B cell (primary cell): ENCODE results near the gene PIM1. TPM values are rescaled to one million over a fixed set of nuclear protein-coding genes. Genes with fewer than 3 reads are reported as not detected.

Source experiments
- ATAC-seq: fragments of 200-7000 bp; cut with Tn5 transposase; one replicate; pipeline ENCODE4 v1.10.0; 2021; ENCODE audit warnings: low read depth, mild to moderate bottlenecking, moderate number of reproducible peaks, moderate library complexity
- CTCF ChIA-PET: fragments of 350-600 bp; sonication (Branson Sonifier 250); formaldehyde crosslinking; loops from one replicate; lab custom pipeline; 2021; ENCODE audit warnings: antibody characterized with exemption, inconsistent platforms; lab: Charles Lee
- POLR2A ChIA-PET: fragments of 350-600 bp; sonication (Branson Sonifier 250); formaldehyde crosslinking; loops from one replicate; lab custom pipeline; 2021; ENCODE audit warnings: antibody characterized with exemption; lab: Charles Lee
- DNase-seq: peaks from one replicate; pipeline ENCODE4 v3.0.0; 2013
- H2AFZ ChIP-seq: 2 replicates; pipeline ENCODE4 v1.6.1; 2012; ENCODE audit warnings: mild to moderate bottlenecking, low read depth, low read length; ENCODE audit not compliant: insufficient read depth, poor library complexity, severe bottlenecking
- H3K27ac ChIP-seq, 2 donors: 1 replicate in 1 of 2; 2 replicates in 1 of 2; pipeline ENCODE4 v1.5.1; 2012 to 2013; ENCODE audit warnings: low read length in 2 of 2, mild to moderate bottlenecking in 2 of 2, moderate library complexity in 1 of 2
- H3K27me3 ChIP-seq, 4 experiments: fragments of 200-600 bp in 1 of 4; sonication (generic) in 1 of 4; replicated peaks in 1 of 4; 1 replicate in 2 of 4; 2 replicates in 2 of 4; pipeline versions ENCODE4 v1.6.1 to v1.7.0; 2013 to 2016; ENCODE audit warnings: low read length in 3 of 4, mild to moderate bottlenecking in 2 of 4, mixed read lengths in 1 of 4, moderate library complexity in 1 of 4; ENCODE audit not compliant: insufficient read depth in 4 of 4, control insufficient read depth in 3 of 4; ENCODE audit errors: control extremely low read depth in 1 of 4
- H3K36me3 ChIP-seq, 2 experiments: replicated peaks in 1 of 2; 1 replicate in 1 of 2; 2 replicates in 1 of 2; pipeline versions ENCODE4 v1.6.1 to v1.7.1; 2013; ENCODE audit warnings: low read length in 1 of 2; ENCODE audit not compliant: insufficient read depth in 2 of 2, control insufficient read depth in 1 of 2; ENCODE audit errors: control extremely low read depth in 1 of 2, extremely low read depth in 1 of 2
- H3K4me1 ChIP-seq, 2 donors: fragments of 200-600 bp in 1 of 2; sonication (generic) in 1 of 2; 1 replicate in 1 of 2; 2 replicates in 1 of 2; pipeline versions ENCODE4 v1.5.1 to v1.6.1; 2013 to 2017; ENCODE audit warnings: low read length in 2 of 2; ENCODE audit not compliant: control insufficient read depth in 2 of 2, insufficient read depth in 2 of 2
- H3K4me2 ChIP-seq: replicated peaks from 2 replicates; pipeline ENCODE3; 2012; ENCODE audit warnings: mild to moderate bottlenecking, low read depth, low read length; ENCODE audit not compliant: poor library complexity, severe bottlenecking
- H3K4me3 ChIP-seq, 5 experiments: fragments of 200-600 bp in 1 of 5; sonication (generic) in 1 of 5; 1 replicate in 3 of 5; 2 replicates in 2 of 5; pipeline versions ENCODE4 v1.5.1 to v1.7.0; 2011 to 2016; ENCODE audit warnings: low read length in 4 of 5, mild to moderate bottlenecking in 4 of 5, low read depth in 2 of 5, control low read depth in 1 of 5, moderate library complexity in 1 of 5; ENCODE audit not compliant: insufficient read depth in 1 of 5; ENCODE audit errors: control extremely low read depth in 1 of 5, extremely low read depth in 1 of 5
- H3K79me2 ChIP-seq: fragments of 200-600 bp; sonication (generic); one replicate; pipeline ENCODE4 v1.6.0; 2016; ENCODE audit warnings: low read length; ENCODE audit not compliant: control insufficient read depth, insufficient read depth
- H3K9ac ChIP-seq: fragments of 200-600 bp; sonication (generic); 2 replicates; pipeline ENCODE4 v1.6.1; 2017; ENCODE audit warnings: mild to moderate bottlenecking, low read length, moderate library complexity
- H3K9me3 ChIP-seq, 3 donors: one replicate each; pipeline versions ENCODE4 v1.6.1 to v1.7.1; 2013; ENCODE audit warnings: low read length in 2 of 3; ENCODE audit not compliant: control insufficient read depth in 2 of 3, insufficient read depth in 1 of 3; ENCODE audit errors: control extremely low read depth in 1 of 3
- H4K20me1 ChIP-seq: 2 replicates; pipeline ENCODE4 v1.6.0; 2012; ENCODE audit warnings: mild to moderate bottlenecking, low read length; ENCODE audit not compliant: insufficient read depth, control insufficient read depth, poor library complexity, severe bottlenecking
- H3K27ac Mint-ChIP-seq: one replicate; pipeline ENCODE4 v1.8.0; 2021; ENCODE audit warnings: mixed read lengths
- H3K27me3 Mint-ChIP-seq: one replicate; pipeline ENCODE4 v1.8.0; 2021; ENCODE audit warnings: mixed read lengths
- H3K4me1 Mint-ChIP-seq: one replicate; pipeline ENCODE4 v1.8.0; 2021; ENCODE audit warnings: mixed read lengths
- H3K4me3 Mint-ChIP-seq: one replicate; pipeline ENCODE4 v1.8.0; 2021; ENCODE audit warnings: mixed read lengths
- H3K9me3 Mint-ChIP-seq: one replicate; pipeline ENCODE4 v1.8.0; 2022; ENCODE audit warnings: mixed read lengths; ENCODE audit not compliant: insufficient read depth
- EZH2 ChIP-seq: IDR thresholded peaks from 2 replicates; pipeline ENCODE4 v1.6.1; 2012; ENCODE audit warnings: borderline replicate concordance, low read depth, mild to moderate bottlenecking, moderate library complexity, low read length; ENCODE audit not compliant: insufficient read depth, poor library complexity, severe bottlenecking
- whole genome bisulfite sequencing: methylation state at CpG from one replicate; pipeline ENCODE4 v1.1.5; 2013; ENCODE audit warnings: missing lambda C conversion rate; ENCODE audit not compliant: insufficient coverage; 5-methylcytosine and 5-hydroxymethylcytosine counted together
- intact Hi-C: fragments of 100-400 bp; cut with micrococcal nuclease; formaldehyde crosslinking; loops from one replicate; pipeline ENCODE4 v1.10.0; 2022
- polyA plus RNA-seq: library from polyadenylated mRNA; depleted of rRNA; stranded (reverse); fragments of >200 nt; gene quantifications from 2 replicates; pipeline ENCODE4 v1.2.3, GENCODE V29; 2012
- total RNA-seq, 2 donors: library from RNA; stranded (reverse); fragments of 120-200 nt in 1 of 2; gene quantifications; 1 replicate in 1 of 2; 2 replicates in 1 of 2; pipeline versions ENCODE4 v1.2.3 to v1.2.4, GENCODE V29; 2013 to 2022
- TF ChIP-seq, protein P1 (sequence below): fragments of 200-600 bp; IDR thresholded peaks from one replicate; pipeline ENCODE4 v1.8.0; 2022; ENCODE audit warnings: antibody characterized with exemption, mild to moderate bottlenecking

The PIM1 gene
- total and polyA plus RNA-seq, 2 donors (not counting 1 experiment from before 2014, with no cell fraction given) = 13.6 to 102 TPM

DNA sequence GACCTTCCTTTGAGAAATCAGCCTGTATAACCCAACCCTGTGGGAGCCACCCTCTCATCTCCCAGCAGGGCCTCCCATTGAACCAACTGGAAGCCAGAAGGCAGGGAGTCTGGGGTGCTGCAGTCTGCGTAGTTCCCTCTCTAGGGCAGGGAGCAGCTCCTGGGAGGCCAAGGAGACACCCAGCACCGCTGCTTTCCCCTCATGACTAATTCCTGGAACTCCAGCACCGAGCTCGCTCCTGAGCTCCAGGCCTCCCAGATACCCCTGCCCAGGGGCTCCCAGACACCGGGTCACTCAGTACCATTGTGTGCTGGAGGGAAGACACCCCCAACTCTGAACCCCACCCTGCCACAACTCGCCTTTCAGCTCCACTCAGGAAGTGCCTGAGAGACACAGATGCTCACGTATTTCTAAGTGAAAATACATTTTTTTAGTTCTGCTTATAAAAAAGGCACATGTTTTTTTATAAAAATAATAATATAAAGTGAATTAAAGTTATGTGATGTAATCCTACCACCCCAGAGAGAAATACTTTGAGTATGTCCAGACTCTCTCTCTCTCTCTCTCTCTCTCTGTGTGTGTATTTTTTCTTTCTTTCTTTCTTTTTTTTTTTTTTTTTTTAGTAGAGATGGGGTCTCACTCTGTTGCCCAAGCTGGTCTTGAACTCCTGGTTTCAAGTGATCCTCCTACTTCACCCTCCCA lies 17.5 kb downstream of the PIM1 start:
- DNase-seq = no peak
- Mint-ChIP-seq H3K27me3 (no peaks in the 10 kb centered on the region), H3K4me3 (no peak overlapping the region)

More for the DNA sequence above, 17.5 kb downstream of the PIM1 start:
- H3K4me1 ChIP-seq = peaks cover 12 to 21% of the 10 kb centered on the region in 2 donors
- H3K36me3 ChIP-seq = no peaks in the 10 kb centered on the region
- CTCF ChIA-PET = interaction anchor here (1.9 to 2.1 kb wide), 3 partner anchors 10 to 136 kb away, joined by 4 to 8 read pairs (median 5); no protein-coding TSS in a partner anchor
- H3K27ac Mint-ChIP-seq = no peak overlapping the region
- intact Hi-C loops = no loop called here
- POLR2A ChIA-PET = interaction anchor here (1.5 kb wide), 1 partner anchor 11 kb away, joined by 4 read pairs; no protein-coding TSS in a partner anchor
- TF ChIP-seq, protein P1, sequence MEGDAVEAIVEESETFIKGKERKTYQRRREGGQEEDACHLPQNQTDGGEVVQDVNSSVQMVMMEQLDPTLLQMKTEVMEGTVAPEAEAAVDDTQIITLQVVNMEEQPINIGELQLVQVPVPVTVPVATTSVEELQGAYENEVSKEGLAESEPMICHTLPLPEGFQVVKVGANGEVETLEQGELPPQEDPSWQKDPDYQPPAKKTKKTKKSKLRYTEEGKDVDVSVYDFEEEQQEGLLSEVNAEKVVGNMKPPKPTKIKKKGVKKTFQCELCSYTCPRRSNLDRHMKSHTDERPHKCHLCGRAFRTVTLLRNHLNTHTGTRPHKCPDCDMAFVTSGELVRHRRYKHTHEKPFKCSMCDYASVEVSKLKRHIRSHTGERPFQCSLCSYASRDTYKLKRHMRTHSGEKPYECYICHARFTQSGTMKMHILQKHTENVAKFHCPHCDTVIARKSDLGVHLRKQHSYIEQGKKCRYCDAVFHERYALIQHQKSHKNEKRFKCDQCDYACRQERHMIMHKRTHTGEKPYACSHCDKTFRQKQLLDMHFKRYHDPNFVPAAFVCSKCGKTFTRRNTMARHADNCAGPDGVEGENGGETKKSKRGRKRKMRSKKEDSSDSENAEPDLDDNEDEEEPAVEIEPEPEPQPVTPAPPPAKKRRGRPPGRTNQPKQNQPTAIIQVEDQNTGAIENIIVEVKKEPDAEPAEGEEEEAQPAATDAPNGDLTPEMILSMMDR = no peak
- no peak for TF ChIP-seq EZH2
- no peak overlapping the region for H3K9ac ChIP-seq
- no peak overlapping the region for H2AFZ ChIP-seq
- no peaks in the 10 kb centered on the region for H3K9me3 Mint-ChIP-seq
- WGBS = 43% methylated on average over 6 of the region's 7 CpGs
- no peak overlapping the region for H3K4me2 ChIP-seq
- no peaks in the 10 kb centered on the region for H4K20me1 ChIP-seq
- no peaks in the 10 kb centered on the region for H3K79me2 ChIP-seq
- H3K27ac ChIP-seq = no peak overlapping the region
- no peaks in the 10 kb centered on the region for H3K9me3 ChIP-seq
- H3K4me1 Mint-ChIP-seq = peaks cover 25% of the 10 kb centered on the region
- no peak overlapping the region for H3K4me3 ChIP-seq
- no peak for ATAC-seq
- H3K27me3 ChIP-seq = no peaks in the 10 kb centered on the region
